Fibroblast of villous mesenchyme (primary cell): ENCODE data around the gene CKMT1A. TPM values are rescaled to one million over a fixed set of nuclear protein-coding genes. Genes with fewer than 3 reads are reported as not detected.
"Not testable (repeated sequence)": the region's sequence is repeated elsewhere in the genome, so short reads cannot be mapped to it uniquely, and the experiment has no call there.

Experiments used
- DNase-seq: peaks from one replicate; pipeline ENCODE4 v3.0.0-alpha.2; 2010; ENCODE audit warnings: low read depth
- H3K4me3 ChIP-seq: 2 replicates; pipeline ENCODE4 v1.5.1; 2011; ENCODE audit warnings: low read depth, mild to moderate bottlenecking, low read length
- total RNA-seq: library from RNA; depleted of rRNA; stranded (reverse); fragments of >200 nt; gene quantifications from 2 replicates; pipeline ENCODE4 v1.2.3, GENCODE V29; 2012
- TF ChIP-seq, protein P1 (sequence below): IDR thresholded peaks from 2 replicates; pipeline ENCODE4 v1.5.1; 2012; ENCODE audit warnings: low read depth, mild to moderate bottlenecking, low read length; ENCODE audit not compliant: insufficient read depth

The CKMT1A gene
- total RNA-seq, 1 donor = not detected

DNA sequence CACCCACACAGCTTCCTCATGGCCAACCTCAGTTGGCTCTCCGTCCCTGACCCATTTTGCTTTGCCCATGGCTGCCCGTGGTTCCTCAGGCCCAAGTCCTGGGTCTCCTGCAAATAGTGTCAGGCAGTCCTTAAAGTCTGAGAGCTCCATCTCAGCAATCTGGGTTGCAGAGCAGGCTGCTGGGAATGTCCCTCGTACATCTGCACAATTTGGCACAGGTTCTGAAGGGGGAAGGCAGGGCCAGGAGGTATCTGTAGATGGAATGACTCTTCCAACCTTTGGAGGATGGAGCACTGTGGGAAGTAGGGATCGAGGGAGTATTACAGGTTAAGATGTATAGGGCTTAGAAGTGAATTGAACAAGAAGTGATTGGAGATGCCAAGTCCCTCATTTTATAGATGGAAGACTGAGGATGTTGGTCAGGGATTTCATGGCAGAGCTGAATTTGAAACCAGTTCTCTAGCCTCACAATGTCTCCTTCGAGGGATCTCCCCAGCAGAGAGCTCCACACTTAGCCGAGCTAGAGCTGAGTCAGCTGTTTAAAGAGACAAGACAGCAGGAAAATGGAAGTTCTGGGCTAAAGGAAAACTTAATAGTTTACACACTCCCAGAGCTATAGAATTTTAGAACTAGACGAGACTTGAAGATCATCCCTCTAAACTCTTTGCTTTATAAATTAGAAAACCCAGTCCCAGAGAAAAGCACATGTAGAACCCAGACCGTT is 9.2 kb downstream of the CKMT1A start:
- no peak for DNase-seq
- TF ChIP-seq, protein P1, sequence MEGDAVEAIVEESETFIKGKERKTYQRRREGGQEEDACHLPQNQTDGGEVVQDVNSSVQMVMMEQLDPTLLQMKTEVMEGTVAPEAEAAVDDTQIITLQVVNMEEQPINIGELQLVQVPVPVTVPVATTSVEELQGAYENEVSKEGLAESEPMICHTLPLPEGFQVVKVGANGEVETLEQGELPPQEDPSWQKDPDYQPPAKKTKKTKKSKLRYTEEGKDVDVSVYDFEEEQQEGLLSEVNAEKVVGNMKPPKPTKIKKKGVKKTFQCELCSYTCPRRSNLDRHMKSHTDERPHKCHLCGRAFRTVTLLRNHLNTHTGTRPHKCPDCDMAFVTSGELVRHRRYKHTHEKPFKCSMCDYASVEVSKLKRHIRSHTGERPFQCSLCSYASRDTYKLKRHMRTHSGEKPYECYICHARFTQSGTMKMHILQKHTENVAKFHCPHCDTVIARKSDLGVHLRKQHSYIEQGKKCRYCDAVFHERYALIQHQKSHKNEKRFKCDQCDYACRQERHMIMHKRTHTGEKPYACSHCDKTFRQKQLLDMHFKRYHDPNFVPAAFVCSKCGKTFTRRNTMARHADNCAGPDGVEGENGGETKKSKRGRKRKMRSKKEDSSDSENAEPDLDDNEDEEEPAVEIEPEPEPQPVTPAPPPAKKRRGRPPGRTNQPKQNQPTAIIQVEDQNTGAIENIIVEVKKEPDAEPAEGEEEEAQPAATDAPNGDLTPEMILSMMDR = no peak
- no peak overlapping the region for H3K4me3 ChIP-seq

DNA sequence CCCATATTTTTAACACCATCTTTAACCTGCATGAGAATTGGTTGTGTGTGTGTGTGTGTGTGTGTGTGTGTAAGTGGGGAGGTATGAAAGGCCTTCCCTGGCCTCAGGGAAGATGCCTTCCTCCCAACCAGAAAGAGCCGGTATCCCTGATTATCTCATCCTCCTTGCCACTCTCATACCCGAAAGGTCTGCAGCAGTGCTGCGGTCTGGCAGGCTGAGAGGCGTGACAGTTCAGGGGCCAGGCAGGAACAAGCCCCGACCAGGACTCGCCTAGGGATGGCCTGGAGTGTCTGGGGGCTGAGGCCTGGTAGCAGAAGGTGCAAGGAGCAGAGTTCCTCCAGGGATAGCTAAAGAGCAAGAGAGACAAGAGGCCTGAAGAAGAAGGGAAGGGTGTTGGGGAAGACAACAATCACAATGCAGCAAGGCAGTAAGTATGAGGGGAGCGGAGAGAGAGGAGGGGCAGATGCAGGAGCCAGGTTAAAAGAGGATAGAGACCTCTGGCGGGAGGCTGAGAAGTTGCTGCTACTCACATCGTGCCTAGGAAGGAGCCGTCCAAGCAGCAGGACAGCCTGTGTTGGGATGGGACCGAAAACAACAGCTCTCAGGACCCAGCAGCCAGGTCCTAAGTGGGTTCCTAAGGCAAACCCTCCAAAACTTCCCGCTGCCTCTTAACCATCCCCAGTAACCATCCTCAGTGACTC is 16.9 kb downstream of the CKMT1A start:
- not testable (repeated sequence) for DNase-seq, H3K4me3 ChIP-seq

DNA sequence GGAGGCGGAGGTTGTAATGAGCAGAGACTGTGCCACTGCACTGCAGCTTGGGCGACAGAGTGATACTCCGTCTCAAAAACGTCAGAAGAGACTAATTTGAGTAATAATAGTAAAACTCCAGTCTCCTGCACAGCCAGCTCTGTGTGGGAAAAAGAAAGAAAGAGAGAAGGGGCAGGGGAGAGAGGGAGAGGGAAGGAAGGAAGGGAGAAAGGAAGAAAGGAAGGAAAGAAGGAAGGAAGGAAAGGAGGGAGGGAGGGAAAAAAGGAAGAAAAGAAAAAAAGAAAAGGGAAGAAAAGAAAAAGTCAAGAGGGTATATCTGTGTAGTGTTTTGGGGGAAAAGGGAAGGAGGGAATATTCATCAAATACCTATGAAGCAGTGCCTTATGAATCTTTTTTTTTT is 29.5 kb downstream of the CKMT1A start:
- no peak overlapping the region for H3K4me3 ChIP-seq
- no peak for DNase-seq
- TF ChIP-seq, protein P1 = no peak

DNA sequence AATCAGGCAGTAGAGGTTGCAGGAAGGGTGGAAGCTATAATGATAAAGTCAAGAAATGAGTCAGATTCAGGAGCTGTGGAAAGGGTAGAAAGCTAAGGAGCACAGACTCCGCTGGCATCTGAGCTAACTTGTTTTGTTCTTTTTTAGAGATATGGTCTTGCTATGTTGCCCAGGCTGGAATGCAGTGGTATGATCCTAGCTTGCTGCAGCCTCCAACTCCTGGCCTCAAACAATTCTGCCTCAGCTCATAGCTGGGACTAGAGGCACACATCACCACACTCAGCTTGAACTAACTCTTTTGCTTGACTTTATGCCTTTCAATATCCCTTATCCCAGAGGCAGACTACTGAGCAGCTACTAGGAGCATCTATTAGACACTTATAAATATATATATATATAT is 32.6 kb downstream of the CKMT1A start:
- H3K4me3 ChIP-seq, DNase-seq: not testable (repeated sequence)

DNA sequence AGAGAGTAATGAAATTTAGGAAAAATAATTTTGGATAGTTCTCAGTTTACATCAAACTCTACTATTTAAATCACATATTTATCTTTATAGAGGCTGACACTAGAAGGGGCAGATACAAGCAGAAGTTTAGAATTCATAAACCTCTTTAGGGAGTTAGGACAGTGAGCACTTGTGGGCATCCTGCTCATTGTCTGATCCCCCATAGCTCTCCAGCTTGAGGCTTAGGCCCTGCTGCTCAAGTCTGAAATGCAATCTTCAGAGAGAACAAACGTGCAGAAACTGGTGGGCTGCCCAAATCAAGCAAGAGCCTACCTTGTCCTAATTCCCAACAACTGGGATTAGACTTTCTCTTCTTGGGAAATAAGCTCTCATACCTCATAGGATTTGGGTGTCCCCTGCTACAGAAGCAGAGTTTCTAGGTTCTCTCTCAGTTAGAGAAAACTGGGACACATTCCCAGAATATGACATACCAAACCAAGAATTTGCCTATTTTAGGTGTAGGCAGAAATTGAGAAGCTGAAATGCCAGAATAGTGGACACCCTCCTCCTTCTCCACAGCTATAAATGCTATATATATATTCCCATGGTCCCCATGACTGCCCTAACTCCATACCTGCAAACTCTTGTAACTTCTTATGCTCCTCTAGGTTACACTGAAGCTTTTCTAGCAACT is 34.5 kb downstream of the CKMT1A start:
- not testable (repeated sequence) for H3K4me3 ChIP-seq, DNase-seq

DNA sequence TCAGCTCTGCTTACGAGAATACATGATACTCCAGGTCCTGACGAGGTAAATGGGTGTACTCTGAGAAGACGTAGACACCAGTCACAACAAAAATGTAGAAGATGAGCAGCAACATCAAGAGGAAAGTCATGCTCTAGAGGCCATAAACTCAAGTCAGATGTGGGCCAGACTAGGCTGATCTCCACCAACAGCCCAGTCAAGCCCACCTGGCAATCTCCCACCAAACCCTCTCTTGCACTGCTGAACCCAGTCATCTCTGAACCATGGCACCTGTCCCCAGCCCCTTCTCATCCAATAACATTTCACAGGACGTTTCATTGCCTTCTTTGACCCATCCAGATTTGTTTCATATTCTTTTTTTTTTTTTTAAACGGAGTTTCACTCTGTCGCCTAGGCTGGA is 41.8 kb downstream of the CKMT1A start:
- H3K4me3 ChIP-seq = no peak overlapping the region
- TF ChIP-seq, protein P1 = no peak
- no peak for DNase-seq

DNA sequence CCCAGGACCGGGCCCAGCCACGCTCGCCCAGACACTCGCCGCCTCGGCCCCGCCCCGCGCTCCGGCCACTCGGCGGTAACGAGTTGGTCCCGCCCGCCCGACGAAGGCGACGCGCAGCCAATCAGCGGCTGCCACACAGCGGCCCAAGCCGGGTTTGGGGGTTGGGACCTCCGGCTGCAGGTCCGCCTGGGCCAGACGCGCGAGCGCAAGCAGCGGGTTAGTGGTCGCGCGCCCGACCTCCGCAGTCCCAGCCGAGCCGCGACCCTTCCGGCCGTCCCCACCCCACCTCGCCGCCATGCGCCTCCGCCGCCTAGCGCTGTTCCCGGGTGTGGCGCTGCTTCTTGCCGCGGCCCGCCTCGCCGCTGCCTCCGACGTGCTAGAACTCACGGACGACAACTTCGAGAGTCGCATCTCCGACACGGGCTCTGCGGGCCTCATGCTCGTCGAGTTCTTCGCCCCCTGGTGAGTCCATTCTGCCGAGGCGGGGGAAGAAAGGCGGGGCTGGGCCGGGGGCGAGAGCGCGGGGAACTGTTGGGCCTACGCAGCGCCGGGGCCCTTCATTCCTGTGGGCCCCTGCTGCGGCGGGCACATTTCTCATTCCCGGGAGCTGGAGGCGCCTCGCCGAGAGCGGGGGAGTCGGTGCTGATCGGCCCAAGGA is 52.7 kb downstream of the CKMT1A start, which contains the start of gene PDIA3:
Gene PDIA3 (plus strand): TSS at position 194 of the 658 bp plus-strand sequence. CDS start 102 bp downstream, at position 296.
- peak within 1 kb of the TSS; percentile 73 for H3K4me3 ChIP-seq

DNA sequence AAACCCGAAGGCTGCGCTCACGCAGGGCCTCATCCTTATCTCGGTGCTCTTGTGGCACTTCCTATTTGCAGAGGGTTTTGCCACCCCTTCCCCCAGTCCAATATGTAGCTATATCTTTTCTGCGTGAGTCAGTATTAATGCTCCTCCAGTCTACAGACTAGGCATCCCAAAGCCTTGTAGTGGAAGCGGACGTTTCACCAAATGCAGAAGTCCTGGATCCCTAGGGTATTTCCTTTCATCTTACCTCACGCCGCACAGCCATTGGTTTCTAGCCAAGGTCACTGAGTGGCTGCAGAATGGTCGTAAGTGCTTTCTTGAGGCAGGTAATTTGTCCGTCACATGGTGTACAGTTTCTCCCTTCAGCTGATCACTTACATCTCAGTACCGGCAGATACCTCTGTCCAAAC is 53.2 kb downstream of the CKMT1A start:
- peak; percentile 48 for DNase-seq
- H3K4me3 ChIP-seq = peak overlapping the region; percentile 73

More for the DNA sequence above, 52.7 kb downstream of the CKMT1A start, which contains the start of gene PDIA3:
- peak; percentile 93 for DNase-seq

DNA sequence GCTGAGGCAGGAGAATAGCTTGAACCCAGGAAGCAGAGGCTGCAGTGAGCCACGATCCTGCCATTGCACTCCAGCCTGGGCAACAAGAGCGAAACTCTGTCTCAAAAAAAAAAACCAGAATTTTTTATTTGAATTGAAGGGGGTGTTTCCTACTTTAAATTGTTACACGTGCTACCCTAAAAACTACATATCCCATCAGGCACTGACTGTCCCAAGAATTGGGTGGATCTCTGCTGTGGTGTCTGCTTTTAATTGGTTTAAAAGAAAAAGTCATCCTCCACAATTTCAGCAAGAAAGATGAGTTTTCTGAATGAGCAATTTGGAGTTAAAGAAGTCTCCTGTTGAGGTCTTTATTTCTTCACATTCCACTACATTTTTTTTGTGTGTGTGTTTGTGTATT is 54.7 kb downstream of the CKMT1A start:
- DNase-seq = peak; percentile 36
- peak overlapping the region; percentile 73 for H3K4me3 ChIP-seq

More for the DNA sequence above, 54.7 kb downstream of the CKMT1A start:
- TF ChIP-seq, protein P1 = no peak
